HEK293 (cell line): Measurements from ENCODE around the gene KCNK17.

Experiments used
- CTCF ChIA-PET: fragments of 350-600 bp; formaldehyde crosslinking; extraction: SDS; loops from one replicate; lab custom pipeline; 2021; ENCODE audit warnings: antibody characterized with exemption; lab: Yijun Ruan, JAX
- POLR2A ChIA-PET: fragments of 300-600 bp; formaldehyde crosslinking; extraction: SDS; loops from one replicate; lab custom pipeline; 2020; ENCODE audit warnings: antibody characterized with exemption, inconsistent platforms; lab: Yijun Ruan, JAX
- H3K27ac ChIP-seq: fragments of 200-500 bp; sonication (Bioruptor generic); 2 replicates; pipeline ENCODE4 v1.5.1; 2014; ENCODE audit warnings: low read depth, low read length, control low read depth, inconsistent platforms; ENCODE audit errors: extremely low read depth
- H3K36me3 ChIP-seq, 2 experiments: fragments of 200-500 bp in 1 of 2; sonication (Bioruptor generic) in 1 of 2; 1 replicate in 1 of 2; 2 replicates in 1 of 2; pipeline ENCODE4 v1.5.1; 2014 to 2017; ENCODE audit warnings: inconsistent platforms in 2 of 2, low read length in 2 of 2; ENCODE audit not compliant: control insufficient read depth in 2 of 2, insufficient read depth in 1 of 2
- H3K4me1 ChIP-seq: fragments of 200-500 bp; sonication (Bioruptor generic); 2 replicates; pipeline ENCODE4 v1.5.1; 2014; ENCODE audit warnings: mild to moderate bottlenecking, low read length, inconsistent platforms; ENCODE audit not compliant: control insufficient read depth, insufficient read depth
- H3K4me3 ChIP-seq: 2 replicates; pipeline ENCODE4 v1.5.1; 2011; ENCODE audit warnings: low read depth, mild to moderate bottlenecking, control low read depth, low read length, moderate library complexity
- H3K9me3 ChIP-seq: fragments of 200-500 bp; sonication (Bioruptor generic); 2 replicates; pipeline ENCODE4 v1.5.1; 2014; ENCODE audit warnings: low read depth, low read length, inconsistent platforms; ENCODE audit not compliant: control insufficient read depth, insufficient read depth
- GLI2 ChIP-seq: fragments of 450-650 bp; formaldehyde crosslinking; IDR thresholded peaks from 2 replicates; pipeline ENCODE4; 2017; ENCODE audit warnings: missing biosample characterization, missing genetic modification characterization, low read depth, borderline replicate concordance
- KLF9 ChIP-seq: fragments of 450-650 bp; formaldehyde crosslinking; IDR thresholded peaks from 2 replicates; pipeline ENCODE4 v1.5.1; 2016; ENCODE audit warnings: missing biosample characterization, missing genetic modification characterization, low read depth
- PRDM10 ChIP-seq: fragments of 450-650 bp; formaldehyde crosslinking; IDR thresholded peaks from 2 replicates; pipeline ENCODE4 v1.5.1; 2016; ENCODE audit warnings: missing biosample characterization, missing genetic modification characterization
- SCRT1 ChIP-seq: fragments of 450-650 bp; formaldehyde crosslinking; IDR thresholded peaks from 2 replicates; pipeline ENCODE4 v1.5.1; 2016; ENCODE audit warnings: missing biosample characterization, missing genetic modification characterization, borderline replicate concordance
- SCRT2 ChIP-seq: fragments of 450-650 bp; formaldehyde crosslinking; IDR thresholded peaks from 2 replicates; pipeline ENCODE4 v1.5.1; 2016; ENCODE audit warnings: missing biosample characterization, missing genetic modification characterization
- SP2 ChIP-seq: fragments of 450-650 bp; formaldehyde crosslinking; IDR thresholded peaks from 2 replicates; pipeline ENCODE4 v1.5.1; 2016; ENCODE audit warnings: missing biosample characterization, missing genetic modification characterization
- ZBTB8A ChIP-seq: fragments of 450-650 bp; formaldehyde crosslinking; IDR thresholded peaks from 2 replicates; pipeline ENCODE4 v1.5.1; 2016; ENCODE audit warnings: missing biosample characterization, missing genetic modification characterization
- ZNF324 ChIP-seq: fragments of 450-650 bp; formaldehyde crosslinking; IDR thresholded peaks from 2 replicates; pipeline ENCODE4 v1.5.1; 2016; ENCODE audit warnings: missing biosample characterization, missing genetic modification characterization
- ZNF433 ChIP-seq: fragments of 450-650 bp; formaldehyde crosslinking; IDR thresholded peaks from 2 replicates; pipeline ENCODE4 v1.5.1; 2016; ENCODE audit warnings: missing biosample characterization, missing genetic modification characterization, low read depth
- ZNF513 ChIP-seq: fragments of 450-650 bp; IDR thresholded peaks from 2 replicates; pipeline ENCODE4 v1.5.1; 2018; ENCODE audit warnings: missing biosample characterization, missing genetic modification characterization
- TF ChIP-seq, protein P1 (sequence below): fragments of 450-650 bp; formaldehyde crosslinking; IDR thresholded peaks from 2 replicates; pipeline ENCODE4 v1.5.1; 2016; ENCODE audit warnings: missing biosample characterization, missing genetic modification characterization
- TF ChIP-seq, protein P2 (sequence below): fragments of 450-650 bp; formaldehyde crosslinking; IDR thresholded peaks from 2 replicates; pipeline ENCODE4 v1.5.1; 2016; ENCODE audit warnings: missing biosample characterization, missing genetic modification characterization

KCNK17 gene

GRCh38 chr6:39251406-39251805 is 62.8 kb downstream of the KCNK17 start (continued):
- TF ChIP-seq, protein P1, sequence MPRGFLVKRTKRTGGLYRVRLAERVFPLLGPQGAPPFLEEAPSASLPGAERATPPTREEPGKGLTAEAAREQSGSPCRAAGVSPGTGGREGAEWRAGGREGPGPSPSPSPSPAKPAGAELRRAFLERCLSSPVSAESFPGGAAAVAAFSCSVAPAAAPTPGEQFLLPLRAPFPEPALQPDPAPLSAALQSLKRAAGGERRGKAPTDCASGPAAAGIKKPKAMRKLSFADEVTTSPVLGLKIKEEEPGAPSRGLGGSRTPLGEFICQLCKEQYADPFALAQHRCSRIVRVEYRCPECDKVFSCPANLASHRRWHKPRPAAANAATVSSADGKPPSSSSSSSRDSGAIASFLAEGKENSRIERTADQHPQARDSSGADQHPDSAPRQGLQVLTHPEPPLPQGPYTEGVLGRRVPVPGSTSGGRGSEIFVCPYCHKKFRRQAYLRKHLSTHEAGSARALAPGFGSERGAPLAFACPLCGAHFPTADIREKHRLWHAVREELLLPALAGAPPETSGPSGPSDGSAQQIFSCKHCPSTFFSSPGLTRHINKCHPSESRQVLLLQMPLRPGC (tag by site-specific recombination) = peak; percentile 41; the same call in 1 of the 2 replicates
- no peak for TF ChIP-seq ZNF433 (tag by site-specific recombination)
- TF ChIP-seq, all 188 proteins: peak for 67

GRCh38 chr6:39250507-39250906 is 63.7 kb downstream of the KCNK17 start:
- Histone ChIP-seq H3K27ac (no peak overlapping the region), H3K4me3 (no peak overlapping the region), H3K9me3 (no peaks in the 10 kb centered on the region), H3K4me1 (peaks cover 8% of the 10 kb centered on the region; the same call in 1 of the 2 replicates), H3K36me3 (no peaks in the 10 kb centered on the region)
- TF ChIP-seq, protein P2, sequence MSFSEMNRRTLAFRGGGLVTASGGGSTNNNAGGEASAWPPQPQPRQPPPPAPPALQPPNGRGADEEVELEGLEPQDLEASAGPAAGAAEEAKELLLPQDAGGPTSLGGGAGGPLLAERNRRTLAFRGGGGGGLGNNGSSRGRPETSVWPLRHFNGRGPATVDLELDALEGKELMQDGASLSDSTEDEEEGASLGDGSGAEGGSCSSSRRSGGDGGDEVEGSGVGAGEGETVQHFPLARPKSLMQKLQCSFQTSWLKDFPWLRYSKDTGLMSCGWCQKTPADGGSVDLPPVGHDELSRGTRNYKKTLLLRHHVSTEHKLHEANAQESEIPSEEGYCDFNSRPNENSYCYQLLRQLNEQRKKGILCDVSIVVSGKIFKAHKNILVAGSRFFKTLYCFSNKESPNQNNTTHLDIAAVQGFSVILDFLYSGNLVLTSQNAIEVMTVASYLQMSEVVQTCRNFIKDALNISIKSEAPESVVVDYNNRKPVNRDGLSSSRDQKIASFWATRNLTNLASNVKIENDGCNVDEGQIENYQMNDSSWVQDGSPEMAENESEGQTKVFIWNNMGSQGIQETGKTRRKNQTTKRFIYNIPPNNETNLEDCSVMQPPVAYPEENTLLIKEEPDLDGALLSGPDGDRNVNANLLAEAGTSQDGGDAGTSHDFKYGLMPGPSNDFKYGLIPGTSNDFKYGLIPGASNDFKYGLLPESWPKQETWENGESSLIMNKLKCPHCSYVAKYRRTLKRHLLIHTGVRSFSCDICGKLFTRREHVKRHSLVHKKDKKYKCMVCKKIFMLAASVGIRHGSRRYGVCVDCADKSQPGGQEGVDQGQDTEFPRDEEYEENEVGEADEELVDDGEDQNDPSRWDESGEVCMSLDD (tag by site-specific recombination) = no peak
- TF ChIP-seq KLF9 (tag by site-specific recombination) (no peak), ZBTB8A (no peak), ZNF513 (tag by site-specific recombination) (peak; percentile 57; the same call in 1 of the 2 replicates), SP2 (no peak), ZNF324 (tag by site-specific recombination) (no peak), GLI2 (tag by site-specific recombination) (no peak)
- ChIA-PET CTCF (no interaction called here), POLR2A (interaction anchor here (0.5 kb wide), 1 partner anchor 547 kb away, joined by 4 read pairs; no protein-coding TSS in a partner anchor)

GRCh38 chr6:39249278-39249677 is 64.9 kb downstream of the KCNK17 start:
- TF ChIP-seq PRDM10 (tag by site-specific recombination) = no peak
- peak; percentile 43; the same call in 1 of the 2 replicates for TF ChIP-seq SCRT2 (tag by site-specific recombination)
- TF ChIP-seq SCRT1 = 0 out of 2 replicates have a peak, but pooled peaks have one; percentile 43
- Histone ChIP-seq H3K4me1 (peaks cover 8% of the 10 kb centered on the region; the same call in 1 of the 2 replicates), H3K36me3 (no peaks in the 10 kb centered on the region), H3K4me3 (no peak overlapping the region), H3K27ac (no peak overlapping the region), H3K9me3 (no peaks in the 10 kb centered on the region)
- POLR2A ChIA-PET = no interaction called here
- CTCF ChIA-PET = no interaction called here
